ENCODE results near the gene CCDC77.

- TF ChIP-seq TCF12 (IDR thresholded peaks at IDR 0.05; ENCODE audit: low read depth) (no peak), MAX (IDR thresholded peaks at IDR 0.05) (no peak)
Observed at GRCh38 chr12:466762-467161, 65.3 kb downstream of the CCDC77 start.
